ENCODE results near the gene SNCA.
A peak's percentile ranks its signal among the peaks of the same experiment; 100 is the strongest.

SNCA gene

DNA sequence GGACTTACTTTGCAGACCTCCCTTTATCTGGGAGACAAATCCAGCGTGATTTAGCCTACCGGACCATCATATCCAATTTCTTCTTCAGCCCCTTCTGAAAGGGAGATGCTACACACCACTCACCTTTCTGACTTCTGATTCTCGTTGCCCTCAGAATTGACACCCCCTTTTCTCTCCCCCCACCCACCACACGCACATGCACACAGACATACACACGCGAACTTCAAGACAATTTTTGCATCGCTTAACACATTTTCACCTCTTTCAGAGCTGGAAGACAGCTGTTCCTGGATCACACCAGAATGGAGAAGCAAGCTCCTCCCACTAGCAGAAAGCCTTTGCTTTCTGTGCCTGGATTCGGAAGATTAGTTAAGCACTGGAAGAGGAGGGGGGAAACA lies 1.0 kb upstream of the SNCA start:
- H3K27me3 ChIP-seq (ENCODE audit: control insufficient read depth, insufficient read depth, low read length) = peaks cover 43% of the 10 kb centered on the region
- H3K4me1 ChIP-seq (ENCODE audit: control insufficient read depth, insufficient read depth, low read length) = peaks cover 7% of the 10 kb centered on the region
- no peaks in the 10 kb centered on the region for H3K9me3 ChIP-seq (ENCODE audit: control insufficient read depth, low read length)
- H3K9ac ChIP-seq (ENCODE audit: low read length) = no peak overlapping the region
- H3K4me3 ChIP-seq (ENCODE audit: low read length) = no peak overlapping the region
- H3K36me3 ChIP-seq (ENCODE audit: control insufficient read depth, insufficient read depth, low read length) = no peaks in the 10 kb centered on the region

DNA sequence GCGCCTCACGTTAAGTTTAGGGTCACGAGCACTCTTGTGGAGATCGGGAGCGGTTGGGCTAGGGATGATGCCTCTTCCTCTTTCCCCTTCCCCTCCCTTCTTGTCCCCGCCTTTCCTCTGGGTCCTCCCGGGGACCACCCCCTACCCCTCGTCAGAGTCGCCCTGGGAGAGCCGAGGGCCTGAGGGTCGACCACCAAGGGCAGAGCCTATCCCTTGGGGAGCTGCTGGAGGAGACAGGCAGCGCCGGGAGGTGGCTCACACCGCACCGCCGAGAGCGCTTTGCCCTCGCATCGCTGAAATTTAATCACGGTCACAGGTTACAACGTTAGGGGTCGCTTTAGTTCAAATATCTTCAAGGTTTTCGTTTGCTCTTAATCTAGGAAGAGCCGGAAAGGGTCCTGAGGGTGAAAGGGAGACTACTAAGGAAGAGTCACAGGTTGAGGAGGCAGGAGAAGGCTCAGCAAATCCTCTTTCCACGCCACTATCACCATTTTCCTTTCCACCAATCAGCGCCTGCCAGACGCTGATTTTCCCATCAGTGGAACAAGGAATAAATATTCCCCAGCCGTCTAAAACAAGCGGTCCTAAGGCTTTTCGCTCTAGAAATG lies 528 bp upstream of the SNCA start:
- no peaks in the 10 kb centered on the region for H3K9me3 ChIP-seq (ENCODE audit: control insufficient read depth, low read length)
- H3K27me3 ChIP-seq (ENCODE audit: control insufficient read depth, insufficient read depth, low read length) = peaks cover 43% of the 10 kb centered on the region
- peaks cover 7% of the 10 kb centered on the region for H3K4me1 ChIP-seq (ENCODE audit: control insufficient read depth, insufficient read depth, low read length)
- H3K4me3 ChIP-seq (ENCODE audit: low read length) = no peak overlapping the region
- no peaks in the 10 kb centered on the region for H3K36me3 ChIP-seq (ENCODE audit: control insufficient read depth, insufficient read depth, low read length)
- peak overlapping the region; percentile 26 for H3K9ac ChIP-seq (ENCODE audit: low read length)

DNA sequence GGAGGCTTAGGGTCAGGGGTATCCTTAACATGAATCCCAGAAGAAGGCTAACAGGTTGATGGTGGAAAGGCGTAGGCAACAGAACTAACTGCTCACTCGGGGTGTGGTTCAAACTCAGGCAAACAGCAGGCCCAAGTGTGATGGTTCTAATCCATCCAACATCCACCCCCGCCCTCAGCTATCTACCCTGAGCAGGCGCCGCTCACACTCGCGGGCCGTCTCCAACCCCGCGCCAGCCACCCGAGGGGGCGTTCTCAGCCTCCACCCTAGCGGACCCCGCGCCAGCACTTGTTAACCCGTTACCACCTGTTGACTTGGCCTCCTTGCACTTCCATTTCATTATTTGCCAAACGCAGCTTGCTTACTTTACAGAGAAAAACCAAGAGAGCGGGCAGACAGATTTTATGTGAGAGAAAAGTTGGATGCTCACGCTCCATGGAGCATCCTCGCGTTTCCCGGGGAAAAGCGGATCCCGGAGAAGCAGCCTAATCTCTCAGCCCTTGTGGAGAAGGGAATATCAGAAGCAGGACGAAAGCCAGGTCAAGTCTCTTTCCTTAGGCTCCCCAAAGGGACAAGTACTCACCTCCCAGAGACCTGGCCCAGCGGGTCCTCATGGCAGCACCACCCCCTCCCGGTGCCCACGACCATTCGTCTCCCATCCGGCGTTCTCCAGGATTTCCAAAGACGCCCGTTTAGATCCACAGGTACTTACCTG lies 773 bp downstream of the SNCA start:
- H3K9ac ChIP-seq (ENCODE audit: low read length) = no peak overlapping the region
- H3K4me3 ChIP-seq (ENCODE audit: low read length) = no peak overlapping the region
- peaks cover 7% of the 10 kb centered on the region for H3K4me1 ChIP-seq (ENCODE audit: control insufficient read depth, insufficient read depth, low read length)
- no peaks in the 10 kb centered on the region for H3K36me3 ChIP-seq (ENCODE audit: control insufficient read depth, insufficient read depth, low read length)
- no peaks in the 10 kb centered on the region for H3K9me3 ChIP-seq (ENCODE audit: control insufficient read depth, low read length)
- peaks cover 43% of the 10 kb centered on the region for H3K27me3 ChIP-seq (ENCODE audit: control insufficient read depth, insufficient read depth, low read length)

DNA sequence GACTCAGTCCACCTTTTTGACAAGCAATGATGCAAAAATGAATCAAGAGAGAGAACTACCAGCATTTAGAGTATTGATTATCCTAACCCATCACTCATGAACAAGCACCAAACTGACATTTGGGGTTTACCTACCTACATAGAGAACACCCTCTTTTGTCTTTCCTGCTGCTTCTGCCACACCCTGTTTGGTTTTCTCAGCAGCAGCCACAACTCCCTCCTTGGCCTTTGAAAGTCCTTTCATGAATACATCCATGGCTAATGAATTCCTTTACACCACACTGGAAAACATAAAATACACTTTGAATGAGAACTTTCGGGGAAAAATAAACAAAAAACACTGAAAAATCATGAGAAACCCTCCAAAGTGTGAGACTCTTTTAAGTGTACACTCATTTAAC lies 1.5 kb downstream of the SNCA start:
- no peak overlapping the region for H3K4me3 ChIP-seq (ENCODE audit: low read length)
- H3K27me3 ChIP-seq (ENCODE audit: control insufficient read depth, insufficient read depth, low read length) = peaks cover 43% of the 10 kb centered on the region
- no peaks in the 10 kb centered on the region for H3K36me3 ChIP-seq (ENCODE audit: control insufficient read depth, insufficient read depth, low read length)
- H3K4me1 ChIP-seq (ENCODE audit: control insufficient read depth, insufficient read depth, low read length) = peaks cover 7% of the 10 kb centered on the region
- no peak overlapping the region for H3K9ac ChIP-seq (ENCODE audit: low read length)
- H3K9me3 ChIP-seq (ENCODE audit: control insufficient read depth, low read length) = no peaks in the 10 kb centered on the region

DNA sequence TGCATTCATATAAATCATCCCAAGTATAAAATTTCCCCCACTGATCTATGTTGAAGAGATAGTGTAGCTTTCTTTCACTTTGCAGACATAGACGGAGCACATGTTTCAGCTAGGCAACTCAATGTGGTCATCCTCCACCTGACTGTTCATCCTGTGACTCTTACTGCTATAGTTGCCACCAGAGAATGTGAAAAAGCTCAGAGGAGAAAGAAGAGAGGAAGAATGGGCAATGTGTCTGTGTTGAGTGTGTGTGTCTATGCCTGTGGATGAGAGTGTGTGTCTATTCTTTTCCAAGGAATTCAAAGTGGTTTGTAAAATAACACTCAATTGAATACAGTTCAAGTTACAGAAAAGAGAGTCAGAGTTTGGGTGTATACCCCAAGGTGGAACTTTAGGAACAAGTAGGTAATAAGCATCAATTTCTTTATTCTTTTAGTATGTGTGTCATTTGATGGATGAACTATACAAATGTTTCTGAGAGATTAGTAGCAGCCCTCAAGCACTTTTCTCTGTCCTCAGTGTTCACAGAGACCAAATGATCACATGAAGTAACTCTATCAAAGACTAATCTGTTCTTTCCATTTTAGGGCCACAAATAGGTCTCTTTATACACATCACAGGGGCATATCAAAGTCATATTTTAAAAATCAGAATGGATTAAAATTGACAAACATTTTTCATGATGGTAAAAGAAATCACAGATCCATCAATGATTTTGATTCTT lies 2.3 kb downstream of the SNCA start:
- no peak overlapping the region for H3K4me3 ChIP-seq (ENCODE audit: low read length)
- peaks cover 7% of the 10 kb centered on the region for H3K4me1 ChIP-seq (ENCODE audit: control insufficient read depth, insufficient read depth, low read length)
- no peaks in the 10 kb centered on the region for H3K36me3 ChIP-seq (ENCODE audit: control insufficient read depth, insufficient read depth, low read length)
- no peak overlapping the region for H3K9ac ChIP-seq (ENCODE audit: low read length)
- H3K27me3 ChIP-seq (ENCODE audit: control insufficient read depth, insufficient read depth, low read length) = peaks cover 43% of the 10 kb centered on the region
- H3K9me3 ChIP-seq (ENCODE audit: control insufficient read depth, low read length) = no peaks in the 10 kb centered on the region

DNA sequence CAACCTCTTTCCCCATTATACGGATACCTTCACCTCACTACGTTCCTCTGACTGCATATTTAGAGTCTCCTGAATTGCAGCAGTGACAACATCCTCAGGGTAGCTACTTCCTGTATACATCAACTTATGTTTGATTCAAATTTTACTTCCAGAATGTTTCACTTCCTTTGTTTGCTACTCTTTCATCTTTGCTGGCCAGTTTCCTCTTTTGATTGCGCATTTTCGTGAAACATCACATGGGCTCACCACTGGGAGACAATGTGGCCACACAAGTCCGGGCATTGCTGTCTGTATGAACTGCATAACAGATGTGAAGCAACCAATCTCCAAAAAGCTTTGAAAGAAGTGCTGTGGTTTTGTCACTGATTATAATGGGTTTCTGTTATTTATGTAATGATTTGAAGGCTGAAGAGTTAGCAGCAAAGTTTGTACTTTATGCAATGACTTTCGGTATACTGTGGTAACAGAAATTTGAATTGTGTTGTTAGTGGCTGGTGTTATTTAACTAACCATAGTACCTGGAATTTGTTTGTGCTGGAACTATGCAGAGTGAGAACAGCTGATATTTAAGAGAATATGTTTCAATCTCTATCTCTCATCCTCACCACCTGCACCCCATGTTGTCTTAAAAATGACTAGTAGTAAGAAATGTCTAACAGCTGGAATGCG lies 7.4 kb downstream of the SNCA start:
- no peak overlapping the region for H3K9ac ChIP-seq (ENCODE audit: low read length)
- no peaks in the 10 kb centered on the region for H3K4me1 ChIP-seq (ENCODE audit: control insufficient read depth, insufficient read depth, low read length)

DNA sequence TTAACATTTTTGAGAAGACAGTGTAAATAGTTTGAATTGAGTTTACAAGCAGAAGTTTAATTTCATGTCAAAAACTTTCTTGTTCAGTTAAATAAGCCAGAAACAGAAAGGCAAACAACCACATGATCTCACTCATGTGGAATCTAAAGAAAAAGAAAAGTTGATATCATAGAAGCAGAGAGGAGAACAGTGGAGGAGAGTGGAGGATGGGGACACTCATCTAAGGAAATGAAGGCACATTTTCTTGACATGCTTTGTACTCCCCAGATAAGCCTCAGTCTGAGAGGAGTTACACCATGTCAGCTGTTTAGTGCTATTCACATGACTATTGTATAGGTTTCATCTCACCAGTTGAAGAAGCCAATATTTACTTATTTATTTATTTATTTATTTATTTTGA lies 13.5 kb downstream of the SNCA start:
- Histone ChIP-seq H3K4me3 (ENCODE audit: low read length) (no peak overlapping the region), H3K9me3 (ENCODE audit: control insufficient read depth, low read length) (no peaks in the 10 kb centered on the region), H3K4me1 (ENCODE audit: control insufficient read depth, insufficient read depth, low read length) (no peaks in the 10 kb centered on the region), H3K27me3 (ENCODE audit: control insufficient read depth, insufficient read depth, low read length) (no peaks in the 10 kb centered on the region), H3K9ac (ENCODE audit: low read length) (no peak overlapping the region), H3K36me3 (ENCODE audit: control insufficient read depth, insufficient read depth, low read length) (no peaks in the 10 kb centered on the region)

More for the DNA sequence above, 7.4 kb downstream of the SNCA start:
- H3K36me3 ChIP-seq (ENCODE audit: control insufficient read depth, insufficient read depth, low read length) = no peaks in the 10 kb centered on the region
- no peak overlapping the region for H3K4me3 ChIP-seq (ENCODE audit: low read length)
- H3K9me3 ChIP-seq (ENCODE audit: control insufficient read depth, low read length) = no peaks in the 10 kb centered on the region
- peaks cover 6% of the 10 kb centered on the region for H3K27me3 ChIP-seq (ENCODE audit: control insufficient read depth, insufficient read depth, low read length)

DNA sequence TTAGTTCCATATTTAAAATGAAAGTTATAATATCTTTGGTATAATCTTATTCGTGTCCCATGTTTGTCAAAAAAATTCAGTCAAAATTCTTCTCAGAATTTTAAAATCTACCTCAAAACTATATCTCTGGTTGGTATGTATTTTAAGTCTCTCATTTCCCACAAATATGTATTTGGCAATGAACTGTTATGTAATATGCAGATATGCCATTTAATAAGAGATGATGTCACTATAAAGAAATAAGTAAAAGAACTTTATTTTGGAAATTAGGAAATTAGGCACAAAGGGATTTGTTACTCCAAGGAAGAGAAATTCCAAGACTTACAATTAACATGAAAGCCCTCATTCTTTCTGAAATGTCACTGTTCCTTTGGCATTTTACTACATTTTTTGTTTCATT lies 15.3 kb downstream of the SNCA start:
- H3K4me1 ChIP-seq (ENCODE audit: control insufficient read depth, insufficient read depth, low read length) = no peaks in the 10 kb centered on the region
- no peaks in the 10 kb centered on the region for H3K9me3 ChIP-seq (ENCODE audit: control insufficient read depth, low read length)
- H3K27me3 ChIP-seq (ENCODE audit: control insufficient read depth, insufficient read depth, low read length) = no peaks in the 10 kb centered on the region
- H3K9ac ChIP-seq (ENCODE audit: low read length) = no peak overlapping the region
- no peaks in the 10 kb centered on the region for H3K36me3 ChIP-seq (ENCODE audit: control insufficient read depth, insufficient read depth, low read length)
- no peak overlapping the region for H3K4me3 ChIP-seq (ENCODE audit: low read length)

DNA sequence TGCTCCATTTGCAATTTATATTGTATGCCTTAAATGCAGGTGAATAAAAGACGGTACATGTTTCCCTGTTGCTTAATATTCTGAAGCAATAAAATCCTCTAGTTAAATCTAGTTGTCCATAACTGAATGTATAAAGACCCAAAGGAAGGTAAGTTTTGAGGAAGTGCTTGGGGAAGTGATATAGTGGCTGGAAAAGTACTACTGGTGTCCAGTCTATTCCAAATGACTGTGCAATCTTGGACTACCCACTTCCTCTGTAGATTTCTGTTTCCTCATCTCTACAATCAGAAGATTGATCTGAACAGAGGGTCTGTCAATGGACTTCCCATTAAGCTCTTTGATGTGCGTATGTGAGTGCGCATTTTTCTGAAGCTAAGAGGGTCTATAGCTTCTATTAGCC lies 17.0 kb downstream of the SNCA start:
- H3K4me3 ChIP-seq (ENCODE audit: low read length) = no peak overlapping the region
- no peaks in the 10 kb centered on the region for H3K9me3 ChIP-seq (ENCODE audit: control insufficient read depth, low read length)
- H3K9ac ChIP-seq (ENCODE audit: low read length) = no peak overlapping the region
- no peaks in the 10 kb centered on the region for H3K4me1 ChIP-seq (ENCODE audit: control insufficient read depth, insufficient read depth, low read length)
- no peaks in the 10 kb centered on the region for H3K36me3 ChIP-seq (ENCODE audit: control insufficient read depth, insufficient read depth, low read length)
- no peaks in the 10 kb centered on the region for H3K27me3 ChIP-seq (ENCODE audit: control insufficient read depth, insufficient read depth, low read length)

DNA sequence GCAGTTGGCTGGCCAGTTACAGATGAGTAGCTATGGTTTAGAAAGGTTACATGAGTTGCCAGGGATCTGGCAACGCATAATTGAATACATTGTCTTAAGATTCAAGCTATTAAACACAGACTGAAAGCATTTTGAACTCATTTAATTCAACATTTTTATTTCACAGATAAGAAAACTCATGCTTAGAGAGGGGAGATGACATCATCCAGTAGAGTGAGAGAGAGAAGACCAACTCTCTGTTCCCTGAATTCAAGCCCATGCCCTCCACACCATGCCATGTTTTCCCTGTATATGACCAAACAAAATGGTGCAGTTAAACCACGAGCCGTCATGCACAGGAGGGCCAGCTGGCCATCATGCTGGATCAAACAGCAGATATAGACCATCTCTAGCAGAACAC lies 22.6 kb downstream of the SNCA start:
- H3K4me3 ChIP-seq (ENCODE audit: low read length) = no peak overlapping the region
- no peak overlapping the region for H3K9ac ChIP-seq (ENCODE audit: low read length)
- H3K27me3 ChIP-seq (ENCODE audit: control insufficient read depth, insufficient read depth, low read length) = no peaks in the 10 kb centered on the region
- no peaks in the 10 kb centered on the region for H3K4me1 ChIP-seq (ENCODE audit: control insufficient read depth, insufficient read depth, low read length)
- no peaks in the 10 kb centered on the region for H3K9me3 ChIP-seq (ENCODE audit: control insufficient read depth, low read length)
- no peaks in the 10 kb centered on the region for H3K36me3 ChIP-seq (ENCODE audit: control insufficient read depth, insufficient read depth, low read length)

DNA sequence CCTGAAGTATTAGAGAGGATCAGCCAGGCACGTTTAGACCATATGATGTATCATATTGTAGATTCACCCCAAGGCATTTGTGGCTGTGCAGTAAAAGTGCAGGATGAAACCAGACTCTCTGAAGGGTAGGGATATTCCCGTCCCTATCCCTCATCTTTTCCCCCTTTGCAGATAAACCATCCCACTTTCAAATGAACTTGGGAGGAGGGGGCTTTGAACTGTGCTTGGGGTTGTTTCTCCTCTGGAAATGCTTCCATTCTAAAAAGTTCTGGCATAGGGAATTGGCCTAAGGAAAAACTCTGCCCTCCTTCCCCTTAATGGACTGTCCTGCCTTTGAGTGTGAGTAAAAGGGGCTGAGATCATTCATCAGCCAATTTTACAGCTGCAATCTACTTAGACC lies 23.8 kb downstream of the SNCA start:
- no peak overlapping the region for H3K9ac ChIP-seq (ENCODE audit: low read length)
- H3K27me3 ChIP-seq (ENCODE audit: control insufficient read depth, insufficient read depth, low read length) = no peaks in the 10 kb centered on the region
- H3K4me1 ChIP-seq (ENCODE audit: control insufficient read depth, insufficient read depth, low read length) = no peaks in the 10 kb centered on the region

More for the DNA sequence above, 23.8 kb downstream of the SNCA start:
- Histone ChIP-seq H3K4me3 (ENCODE audit: low read length) (no peak overlapping the region), H3K9me3 (ENCODE audit: control insufficient read depth, low read length) (no peaks in the 10 kb centered on the region), H3K36me3 (ENCODE audit: control insufficient read depth, insufficient read depth, low read length) (no peaks in the 10 kb centered on the region)
